Measurements from ENCODE around the gene PLA2G1B.
A peak's percentile ranks its signal among the peaks of the same experiment; 100 is the strongest.

The PLA2G1B gene

DNA sequence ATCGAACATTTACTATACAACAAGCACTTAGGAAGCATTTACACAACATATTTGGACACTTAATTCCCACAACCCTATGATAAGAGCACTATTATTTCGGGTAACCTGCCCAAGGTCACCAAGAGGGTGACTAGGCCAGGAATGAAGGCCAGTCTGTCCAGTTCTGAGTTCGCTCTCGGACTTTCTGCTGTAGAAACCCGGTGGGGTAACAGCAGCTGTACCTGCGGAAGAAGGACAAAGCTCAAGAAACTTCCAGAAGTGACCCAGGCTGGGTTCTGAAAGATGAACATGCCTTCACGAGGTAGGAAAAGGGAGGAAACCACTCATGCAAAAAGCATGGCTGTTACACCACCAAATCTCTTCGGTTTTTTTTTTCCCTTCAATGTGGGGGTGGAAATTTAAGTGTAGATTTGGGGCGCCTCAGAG lies 10.8 kb downstream of the PLA2G1B start:
- FAIRE-seq (no peak), DNase-seq (ENCODE audit: insufficient read length, low spot score) (no peak)
- no peak for TF ChIP-seq CTCF (IDR thresholded peaks at IDR 0.05; ENCODE audit: insufficient read depth, missing control alignments)

DNA sequence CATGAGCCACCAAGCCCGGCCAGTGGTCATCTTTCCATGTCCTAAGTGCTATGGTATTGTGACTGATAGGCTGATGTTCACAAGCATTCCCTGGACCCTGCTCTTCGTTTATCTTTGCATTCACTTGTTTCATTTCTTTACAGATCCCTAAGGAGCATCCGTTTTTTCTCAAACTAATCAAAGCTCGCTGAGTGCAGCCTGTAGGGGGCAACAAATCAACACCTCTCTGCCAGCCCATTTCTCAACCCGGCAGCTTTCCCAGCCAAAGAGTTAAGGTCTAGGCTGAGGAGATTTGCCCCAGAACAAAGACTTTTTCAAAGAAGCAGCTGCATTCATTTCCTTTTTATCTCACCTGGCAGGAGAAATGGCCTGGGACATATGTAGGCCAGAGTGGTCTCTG lies 13.4 kb downstream of the PLA2G1B start:
- DNase-seq (ENCODE audit: insufficient read length, low spot score) (no peak), FAIRE-seq (no peak)
- peak; percentile 26 for TF ChIP-seq CTCF (IDR thresholded peaks at IDR 0.05; ENCODE audit: insufficient read depth, missing control alignments)

GRCh38 chr12:120301962-120302815 lies 25.4 kb downstream of the PLA2G1B start, which contains the start of gene SIRT4:
Gene SIRT4, plus strand, starts transcription at chr12:120302321. Its CDS starts 1,241 bp downstream, at chr12:120303562.
- TF ChIP-seq CTCF (IDR thresholded peaks at IDR 0.05; ENCODE audit: insufficient read depth, missing control alignments) = peak; percentile 85
- FAIRE-seq = peak; percentile 84
- peak; percentile 83 for DNase-seq (ENCODE audit: insufficient read length, low spot score)

DNA sequence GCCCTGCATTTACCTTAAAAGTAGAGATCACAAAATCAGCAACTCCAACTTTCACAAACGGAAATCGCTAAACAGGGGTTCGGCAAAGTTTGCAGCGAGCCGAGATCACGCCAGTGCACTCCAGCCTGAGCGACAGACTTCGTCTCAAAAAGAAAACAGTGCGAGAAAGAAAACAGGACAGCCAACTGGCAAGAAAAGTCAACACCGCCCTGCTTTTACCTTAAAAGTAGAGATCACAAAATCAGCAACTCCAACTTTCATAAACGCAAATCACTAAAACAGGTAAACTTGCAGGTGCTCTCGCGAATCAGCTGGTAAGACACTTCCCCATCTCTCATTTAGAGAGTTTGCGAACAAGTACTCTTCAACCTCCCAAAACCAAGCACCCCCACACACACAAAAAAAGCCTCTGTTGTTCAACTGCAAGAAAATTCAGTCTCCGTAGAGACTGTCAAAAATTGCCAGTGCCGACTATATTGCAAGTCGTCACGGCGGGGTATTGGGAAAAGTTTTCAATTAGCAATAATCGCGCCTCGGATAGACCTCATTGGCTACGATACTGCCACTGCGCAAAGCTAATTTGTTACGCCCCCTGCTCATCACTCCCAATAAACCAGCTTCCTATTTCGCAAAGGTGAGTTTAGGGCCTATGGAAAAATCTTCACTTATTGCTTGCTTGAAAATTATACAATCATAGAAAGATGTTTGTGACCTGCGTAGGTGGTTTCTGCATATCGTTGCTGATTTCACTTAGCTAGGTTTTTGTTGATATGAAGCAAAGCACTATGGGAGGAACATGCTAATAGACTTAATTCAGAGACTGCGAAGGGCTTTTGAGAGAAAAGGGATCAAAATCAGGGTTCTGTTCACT lies 34.7 kb downstream of the PLA2G1B start, which contains the start of gene RNU4-1:
TSS of gene RNU4-1 (minus strand) at position 577 of the 871 bp plus-strand sequence.
- no peak for TF ChIP-seq CTCF (IDR thresholded peaks at IDR 0.05; ENCODE audit: insufficient read depth, missing control alignments)
- FAIRE-seq (peak; percentile 48), DNase-seq (ENCODE audit: insufficient read length, low spot score) (no peak)

DNA sequence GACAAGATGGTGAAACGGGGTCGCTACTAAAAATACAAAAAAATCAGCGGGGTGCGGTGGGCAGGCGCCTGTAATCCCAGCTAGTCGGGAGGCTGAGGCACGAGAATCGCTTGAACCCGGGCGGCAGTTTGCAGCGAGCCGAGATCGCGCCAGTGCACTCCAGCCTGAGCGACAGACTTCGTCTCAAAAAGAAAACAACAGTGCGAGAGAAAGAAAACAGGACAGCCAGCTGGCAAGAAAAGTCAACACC lies 35.2 kb downstream of the PLA2G1B start:
- FAIRE-seq (no peak), DNase-seq (ENCODE audit: insufficient read length, low spot score) (no peak)
- TF ChIP-seq CTCF (IDR thresholded peaks at IDR 0.05; ENCODE audit: insufficient read depth, missing control alignments) = no peak

- FAIRE-seq (no peak), DNase-seq (ENCODE audit: insufficient read length, low spot score) (no peak)
- no peak for TF ChIP-seq CTCF (IDR thresholded peaks at IDR 0.05; ENCODE audit: insufficient read depth, missing control alignments)
These were observed 36.8 kb downstream of the PLA2G1B start for GRCh38 chr12:120290609-120291305.
